Thyroid gland (tissue), 4 donors: ENCODE data around the gene DOCK3. TPM values are rescaled to one million over a fixed set of nuclear protein-coding genes. Genes with fewer than 3 reads are reported as not detected.

ENCODE experiments used
- DNase-seq, 2 donors: peaks; one replicate each; pipeline ENCODE4 v3.0.0-alpha.2; 2019
- H3K27ac ChIP-seq, 3 donors: fragments of 200-600 bp; sonication (generic); 1 replicate in 2 of 3; 2 replicates in 1 of 3; pipeline ENCODE4 v1.5.1; 2016 to 2019; ENCODE audit warnings: mild to moderate bottlenecking in 1 of 3, moderate library complexity in 1 of 3
- H3K27me3 ChIP-seq: fragments of 200-600 bp; sonication (generic); one replicate; pipeline ENCODE4 v1.5.1; 2019
- H3K36me3 ChIP-seq, 2 donors: fragments of 200-600 bp; sonication (generic); one replicate each; pipeline ENCODE4 v1.5.1; 2016 to 2019
- H3K4me1 ChIP-seq, 2 donors: fragments of 200-600 bp; sonication (generic); one replicate each; pipeline ENCODE4 v1.5.1; 2017 to 2019
- H3K4me3 ChIP-seq, 3 donors: fragments of 200-600 bp; sonication (generic); replicated peaks in 1 of 3; 1 replicate in 2 of 3; 2 replicates in 1 of 3; pipeline ENCODE4 v1.5.1; 2016; ENCODE audit warnings: mild to moderate bottlenecking in 1 of 3
- H3K9me3 ChIP-seq: fragments of 200-600 bp; sonication (generic); one replicate; pipeline ENCODE4 v1.5.1; 2017
- POLR2A ChIP-seq, 2 donors: fragments of 450-650 bp; IDR thresholded peaks; one replicate each; pipeline ENCODE4 v1.6.1; 2017; ENCODE audit warnings: antibody characterized with exemption in 2 of 2, mild to moderate bottlenecking in 2 of 2, moderate library complexity in 1 of 2
- WGBS, 2 donors: methylation state at CpG; one replicate each; pipeline ENCODE4 v1.1.5; 2017; 5-methylcytosine and 5-hydroxymethylcytosine counted together
- intact Hi-C: fragments of 100-400 bp; cut with DNase I; formaldehyde crosslinking; loops from one replicate; pipeline ENCODE4 v1.15.1; 2023
- total RNA-seq, 4 donors: library from RNA; depleted of rRNA; stranded (reverse); fragments of >200 nt; gene quantifications; one replicate each; pipeline ENCODE4 v1.2.3, GENCODE V29; 2016
- TF ChIP-seq, protein P1 (sequence below), 6 experiments: fragments of 200-600 bp in 3 of 6; fragments of 450-650 bp in 3 of 6; sonication (generic) in 3 of 6; IDR thresholded peaks; one replicate each; pipeline ENCODE4 v1.5.1; 2016 to 2019; ENCODE audit warnings: antibody characterized with exemption in 6 of 6, mild to moderate bottlenecking in 2 of 6, inconsistent platforms in 1 of 6, moderate library complexity in 1 of 6

Gene DOCK3
- total RNA-seq, 4 donors from 2014 or later, result 15.7 to 54.2 (median 21.1) TPM

DNA sequence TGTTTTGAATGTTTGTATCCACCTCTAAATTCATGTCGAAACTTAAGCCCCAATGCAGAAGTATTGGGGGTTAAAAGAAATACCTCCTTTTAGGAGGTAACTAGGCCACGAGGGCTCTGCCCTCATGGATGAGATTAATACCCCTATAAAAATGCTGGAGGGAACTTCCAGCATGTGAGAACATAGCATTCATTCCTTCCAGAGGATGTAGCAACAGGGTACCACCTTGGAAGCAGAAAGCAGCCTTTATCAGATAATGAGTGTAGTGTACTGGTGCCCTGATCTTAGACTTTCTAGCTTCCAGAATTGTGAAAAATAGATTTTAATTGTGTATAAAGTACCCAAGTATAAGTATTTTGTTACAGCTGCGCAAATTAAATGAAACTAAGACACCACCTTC, 356.9 kb downstream of the DOCK3 start:
- no peaks in the 10 kb centered on the region for H3K36me3 ChIP-seq
- H3K4me3 ChIP-seq, result no peak overlapping the region
- 53 to 56% methylated on average over 3 of the region's 3 CpGs for WGBS, 2 donors
- intact Hi-C loops, result no loop called here
- TF ChIP-seq, protein P1, sequence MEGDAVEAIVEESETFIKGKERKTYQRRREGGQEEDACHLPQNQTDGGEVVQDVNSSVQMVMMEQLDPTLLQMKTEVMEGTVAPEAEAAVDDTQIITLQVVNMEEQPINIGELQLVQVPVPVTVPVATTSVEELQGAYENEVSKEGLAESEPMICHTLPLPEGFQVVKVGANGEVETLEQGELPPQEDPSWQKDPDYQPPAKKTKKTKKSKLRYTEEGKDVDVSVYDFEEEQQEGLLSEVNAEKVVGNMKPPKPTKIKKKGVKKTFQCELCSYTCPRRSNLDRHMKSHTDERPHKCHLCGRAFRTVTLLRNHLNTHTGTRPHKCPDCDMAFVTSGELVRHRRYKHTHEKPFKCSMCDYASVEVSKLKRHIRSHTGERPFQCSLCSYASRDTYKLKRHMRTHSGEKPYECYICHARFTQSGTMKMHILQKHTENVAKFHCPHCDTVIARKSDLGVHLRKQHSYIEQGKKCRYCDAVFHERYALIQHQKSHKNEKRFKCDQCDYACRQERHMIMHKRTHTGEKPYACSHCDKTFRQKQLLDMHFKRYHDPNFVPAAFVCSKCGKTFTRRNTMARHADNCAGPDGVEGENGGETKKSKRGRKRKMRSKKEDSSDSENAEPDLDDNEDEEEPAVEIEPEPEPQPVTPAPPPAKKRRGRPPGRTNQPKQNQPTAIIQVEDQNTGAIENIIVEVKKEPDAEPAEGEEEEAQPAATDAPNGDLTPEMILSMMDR (IDR thresholded peaks at IDR 0.05), result no peak
- no peak for TF ChIP-seq POLR2A (IDR thresholded peaks at IDR 0.05)
- H3K27me3 ChIP-seq, result no peaks in the 10 kb centered on the region
- no peaks in the 10 kb centered on the region for H3K9me3 ChIP-seq
- DNase-seq, result no peak
- H3K27ac ChIP-seq, result no peak overlapping the region
- peaks cover 0 to 3% of the 10 kb centered on the region in 2 donors for H3K4me1 ChIP-seq

DNA sequence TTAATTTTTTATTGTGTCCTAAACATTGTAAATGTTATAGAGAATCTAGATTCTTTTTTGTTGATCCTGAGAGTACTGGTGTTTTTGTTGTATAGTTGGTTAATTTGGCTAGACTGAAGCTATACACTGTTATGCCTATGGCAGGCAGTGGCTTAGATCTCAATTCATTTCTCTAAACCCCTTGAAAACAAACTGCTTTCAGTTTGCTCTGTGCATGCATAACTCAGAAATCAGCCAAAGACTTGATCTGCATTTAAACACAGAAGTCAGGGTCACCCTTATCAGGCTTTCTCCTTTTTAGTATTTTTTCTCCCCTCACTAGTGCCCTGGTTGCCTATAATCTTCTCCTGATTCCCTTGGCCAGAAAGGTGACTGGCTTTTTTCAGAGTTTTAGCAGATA, 360.9 kb downstream of the DOCK3 start:
- intact Hi-C loops, result no loop called here

DNA sequence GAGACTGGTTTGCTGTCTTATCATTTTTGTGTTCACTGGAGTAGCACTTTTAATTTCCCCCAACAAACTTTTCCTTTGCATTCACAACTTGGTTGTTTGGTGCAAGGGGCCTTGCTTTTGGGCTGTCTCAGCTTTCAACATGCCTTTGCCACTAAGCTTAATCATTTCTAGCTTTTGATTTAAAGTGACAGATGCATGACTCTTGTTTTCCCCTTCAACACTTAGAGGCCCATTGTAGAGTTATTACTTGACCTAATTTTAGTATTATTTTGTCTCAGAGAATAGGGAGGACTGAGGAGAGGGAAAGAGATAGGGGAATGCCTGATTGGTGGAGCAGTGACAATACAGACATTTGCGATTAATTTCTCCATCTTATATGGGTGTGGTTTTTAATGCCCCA, 370.3 kb downstream of the DOCK3 start:
- no peak for DNase-seq
- H3K4me3 ChIP-seq, result no peak overlapping the region
- no peak for TF ChIP-seq POLR2A (IDR thresholded peaks at IDR 0.05)
- no peaks in the 10 kb centered on the region for H3K9me3 ChIP-seq
- no peaks in the 10 kb centered on the region for H3K36me3 ChIP-seq
- no peak overlapping the region for H3K27ac ChIP-seq
- intact Hi-C loops, result no loop called here
- 97 to 100% methylated on average over 1 of the region's 1 CpG for WGBS, 2 donors
- no peaks in the 10 kb centered on the region for H3K4me1 ChIP-seq
- no peaks in the 10 kb centered on the region for H3K27me3 ChIP-seq

More for the DNA sequence above, 360.9 kb downstream of the DOCK3 start:
- TF ChIP-seq, protein P1 (IDR thresholded peaks at IDR 0.05), result no peak
- TF ChIP-seq POLR2A (IDR thresholded peaks at IDR 0.05), result no peak
- no peaks in the 10 kb centered on the region for H3K36me3 ChIP-seq
- H3K27ac ChIP-seq, result no peak overlapping the region
- H3K27me3 ChIP-seq, result no peaks in the 10 kb centered on the region
- DNase-seq, result no peak
- H3K4me3 ChIP-seq, result no peak overlapping the region
- no peaks in the 10 kb centered on the region for H3K9me3 ChIP-seq
- peaks cover 0 to 3% of the 10 kb centered on the region in 2 donors for H3K4me1 ChIP-seq

DNA sequence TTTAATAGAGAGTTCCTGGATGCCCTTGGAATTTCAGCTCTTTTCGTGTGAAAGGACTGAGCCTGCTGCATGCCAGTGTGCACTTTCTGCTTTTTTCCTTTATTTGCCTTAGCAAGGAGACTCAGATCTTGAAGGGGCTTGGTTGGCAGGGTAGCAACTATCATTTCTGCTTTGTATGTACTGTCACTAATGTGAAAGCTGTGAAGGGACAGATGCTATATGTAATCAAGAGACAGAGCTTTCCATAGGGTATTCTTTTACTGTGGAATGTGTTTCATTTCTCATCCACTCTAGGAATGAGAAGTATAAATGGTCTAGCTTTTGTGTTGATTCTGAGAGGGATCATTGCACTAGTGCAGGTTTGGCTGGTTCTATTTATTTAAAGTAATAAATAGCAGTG, 377.8 kb downstream of the DOCK3 start:
- no peaks in the 10 kb centered on the region for H3K36me3 ChIP-seq
- intact Hi-C loops, result no loop called here
- 79 to 94% methylated on average over 1 of the region's 1 CpG for WGBS, 2 donors

DNA sequence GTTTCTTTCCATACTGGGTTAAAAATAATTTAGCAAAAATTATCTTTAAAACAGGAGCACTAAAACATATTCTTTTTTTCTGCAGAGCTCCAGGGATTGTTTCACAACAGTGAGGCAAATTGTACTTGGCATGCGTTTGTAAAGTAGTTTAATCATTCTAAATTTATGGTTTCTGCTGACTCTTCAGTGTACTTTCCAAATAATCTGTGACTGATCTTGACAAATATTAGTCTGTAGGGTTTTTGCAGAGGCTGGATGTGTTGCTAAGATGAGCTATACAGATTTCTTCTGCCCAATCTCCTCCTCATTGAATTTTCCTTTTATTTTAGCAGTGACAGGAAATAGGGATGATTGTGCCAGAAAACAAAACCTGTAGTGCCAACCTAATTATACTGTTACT, 382.4 kb downstream of the DOCK3 start:
- H3K9me3 ChIP-seq, result no peaks in the 10 kb centered on the region
- 62 to 82% methylated on average over 1 of the region's 1 CpG for WGBS, 2 donors
- H3K4me3 ChIP-seq, result no peak overlapping the region
- DNase-seq, result no peak
- no peaks in the 10 kb centered on the region for H3K4me1 ChIP-seq
- TF ChIP-seq, protein P1 (IDR thresholded peaks at IDR 0.05), result no peak
- no peak for TF ChIP-seq POLR2A (IDR thresholded peaks at IDR 0.05)
- intact Hi-C loops, result no loop called here
- H3K27me3 ChIP-seq, result no peaks in the 10 kb centered on the region
- no peak overlapping the region for H3K27ac ChIP-seq
- no peaks in the 10 kb centered on the region for H3K36me3 ChIP-seq

More for the DNA sequence above, 377.8 kb downstream of the DOCK3 start:
- Histone ChIP-seq H3K27ac (no peak overlapping the region), H3K4me3 (no peak overlapping the region), H3K27me3 (no peaks in the 10 kb centered on the region), H3K4me1 (no peaks in the 10 kb centered on the region), H3K9me3 (no peaks in the 10 kb centered on the region)
- no peak for TF ChIP-seq POLR2A (IDR thresholded peaks at IDR 0.05)
- TF ChIP-seq, protein P1 (IDR thresholded peaks at IDR 0.05), result no peak
- no peak for DNase-seq

DNA sequence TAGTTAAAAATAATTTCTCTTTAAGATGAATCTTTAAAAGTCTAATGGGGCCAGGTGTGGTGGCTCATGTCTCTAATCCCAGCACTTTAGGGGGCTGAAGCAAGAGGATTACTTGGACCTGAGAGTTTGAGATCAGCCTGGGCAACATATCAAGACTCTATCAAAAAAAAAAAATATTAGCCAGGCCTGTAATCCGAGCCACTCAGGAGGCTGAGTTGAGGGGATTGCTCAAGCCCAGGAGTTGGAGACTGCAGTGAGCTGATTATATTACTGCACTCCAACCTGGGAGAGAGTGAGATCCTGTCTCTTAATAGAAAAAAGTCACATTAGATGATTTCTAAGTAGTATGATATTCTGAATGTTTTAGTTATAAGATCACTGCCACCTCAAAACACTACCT, 388.3 kb downstream of the DOCK3 start:
- H3K27ac ChIP-seq, result no peak overlapping the region
- no peak for DNase-seq
- no peaks in the 10 kb centered on the region for H3K9me3 ChIP-seq
- no peak overlapping the region for H3K4me3 ChIP-seq
- H3K36me3 ChIP-seq, result no peaks in the 10 kb centered on the region
- H3K27me3 ChIP-seq, result no peaks in the 10 kb centered on the region
- WGBS, 2 donors, result 19 to 28% methylated on average over 1 of the region's 1 CpG
- no peak for TF ChIP-seq POLR2A (IDR thresholded peaks at IDR 0.05)
- TF ChIP-seq, protein P1 (IDR thresholded peaks at IDR 0.05), result no peak
- no peaks in the 10 kb centered on the region for H3K4me1 ChIP-seq
- intact Hi-C loops, result no loop called here
